GM10266 (cell line): Measurements from ENCODE around the gene PTPRN2.

Experiments
- DNase-seq: peaks from one replicate; pipeline ENCODE4 v3.0.0; 2012; ENCODE audit errors: extremely low spot score
- TF ChIP-seq, protein P1 (sequence below): IDR thresholded peaks from 2 replicates; pipeline ENCODE4 v1.5.1; 2012; ENCODE audit warnings: mild to moderate bottlenecking, low read depth; ENCODE audit not compliant: control insufficient read depth, insufficient read depth; ENCODE audit errors: missing control alignments

The PTPRN2 gene

DNA sequence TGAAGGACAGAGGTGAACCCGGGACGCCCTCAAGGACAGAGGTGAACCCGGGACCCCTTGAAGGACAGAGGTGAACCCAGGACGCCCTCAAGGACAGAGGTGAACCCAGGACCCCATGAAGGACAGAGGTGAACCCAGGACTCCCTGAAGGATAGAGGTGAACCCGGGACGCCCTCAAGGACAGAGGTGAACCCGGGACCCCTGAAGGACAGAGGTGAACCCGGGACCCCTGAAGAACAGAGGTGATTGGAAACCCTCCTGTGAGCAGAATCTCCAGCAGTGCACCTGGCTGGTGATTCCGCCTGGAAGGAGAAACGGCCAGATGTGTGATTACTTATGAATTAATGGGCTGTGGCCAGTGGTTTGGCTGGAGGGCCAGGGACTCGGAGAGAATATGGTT is 272.3 kb downstream of the PTPRN2 start:
- TF ChIP-seq, protein P1, sequence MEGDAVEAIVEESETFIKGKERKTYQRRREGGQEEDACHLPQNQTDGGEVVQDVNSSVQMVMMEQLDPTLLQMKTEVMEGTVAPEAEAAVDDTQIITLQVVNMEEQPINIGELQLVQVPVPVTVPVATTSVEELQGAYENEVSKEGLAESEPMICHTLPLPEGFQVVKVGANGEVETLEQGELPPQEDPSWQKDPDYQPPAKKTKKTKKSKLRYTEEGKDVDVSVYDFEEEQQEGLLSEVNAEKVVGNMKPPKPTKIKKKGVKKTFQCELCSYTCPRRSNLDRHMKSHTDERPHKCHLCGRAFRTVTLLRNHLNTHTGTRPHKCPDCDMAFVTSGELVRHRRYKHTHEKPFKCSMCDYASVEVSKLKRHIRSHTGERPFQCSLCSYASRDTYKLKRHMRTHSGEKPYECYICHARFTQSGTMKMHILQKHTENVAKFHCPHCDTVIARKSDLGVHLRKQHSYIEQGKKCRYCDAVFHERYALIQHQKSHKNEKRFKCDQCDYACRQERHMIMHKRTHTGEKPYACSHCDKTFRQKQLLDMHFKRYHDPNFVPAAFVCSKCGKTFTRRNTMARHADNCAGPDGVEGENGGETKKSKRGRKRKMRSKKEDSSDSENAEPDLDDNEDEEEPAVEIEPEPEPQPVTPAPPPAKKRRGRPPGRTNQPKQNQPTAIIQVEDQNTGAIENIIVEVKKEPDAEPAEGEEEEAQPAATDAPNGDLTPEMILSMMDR, result no peak

DNA sequence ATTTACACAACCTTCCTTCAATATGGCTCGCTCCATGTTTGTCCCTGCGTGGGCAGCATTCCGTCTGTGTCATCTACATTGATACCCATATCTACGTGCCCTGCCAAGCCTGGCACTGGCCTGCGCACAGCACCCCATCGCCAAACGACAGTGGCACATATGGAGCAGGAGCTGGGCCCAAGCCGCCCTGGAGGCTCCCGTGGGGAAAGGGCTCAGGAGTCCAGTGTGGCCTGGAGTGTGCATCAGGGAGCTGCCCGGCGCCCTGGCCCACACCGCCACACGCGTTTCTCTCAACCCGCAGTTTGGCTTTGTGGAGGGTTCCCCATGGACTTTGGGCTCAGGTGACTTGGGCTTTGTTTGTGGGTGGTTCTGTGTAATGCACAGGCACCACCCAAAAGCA is 273.2 kb downstream of the PTPRN2 start:
- TF ChIP-seq, protein P1, result no peak
- DNase-seq, result no peak

More for the DNA sequence above, 272.3 kb downstream of the PTPRN2 start:
- no peak for DNase-seq

DNA sequence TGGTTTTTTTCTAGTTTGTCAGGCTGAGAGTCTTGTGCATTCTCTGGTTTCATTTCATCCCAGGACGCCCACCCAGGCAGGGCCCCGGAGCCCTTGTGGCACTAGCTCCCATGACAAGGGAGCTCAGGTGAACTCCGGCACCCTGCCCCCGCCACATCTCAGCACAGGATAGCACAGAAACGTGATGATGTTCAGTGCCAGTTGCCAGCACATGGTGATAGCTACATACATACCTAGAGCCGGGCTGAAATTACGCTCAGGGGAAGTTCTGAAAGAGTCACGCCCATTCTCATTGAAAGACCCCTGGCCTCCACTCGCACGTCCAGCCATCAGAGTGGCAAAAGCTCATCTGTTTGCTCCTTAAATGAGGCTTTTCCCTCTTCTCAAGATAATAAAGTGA is 273.7 kb downstream of the PTPRN2 start:
- no peak for DNase-seq
- TF ChIP-seq, protein P1, result no peak

DNA sequence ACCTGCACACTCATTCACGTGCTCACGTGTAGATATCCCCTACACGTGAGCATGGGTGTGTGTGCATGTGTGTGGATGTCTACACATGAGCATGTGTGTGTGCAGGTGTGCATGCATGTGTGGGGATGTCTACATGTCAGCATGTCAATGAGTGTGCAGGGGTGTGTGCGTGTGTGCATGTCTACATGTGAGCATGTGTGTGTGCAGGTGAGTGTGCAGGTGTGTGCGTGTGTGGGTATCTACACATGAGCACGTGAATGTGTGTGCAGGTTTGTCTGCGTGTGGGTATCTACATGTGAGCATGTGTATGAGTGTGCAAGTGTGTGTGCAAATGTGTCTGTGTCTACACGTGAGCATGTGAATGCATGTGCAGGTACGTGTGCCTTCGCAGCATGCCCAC is 274.8 kb downstream of the PTPRN2 start:
- TF ChIP-seq, protein P1, result no peak
- no peak for DNase-seq

DNA sequence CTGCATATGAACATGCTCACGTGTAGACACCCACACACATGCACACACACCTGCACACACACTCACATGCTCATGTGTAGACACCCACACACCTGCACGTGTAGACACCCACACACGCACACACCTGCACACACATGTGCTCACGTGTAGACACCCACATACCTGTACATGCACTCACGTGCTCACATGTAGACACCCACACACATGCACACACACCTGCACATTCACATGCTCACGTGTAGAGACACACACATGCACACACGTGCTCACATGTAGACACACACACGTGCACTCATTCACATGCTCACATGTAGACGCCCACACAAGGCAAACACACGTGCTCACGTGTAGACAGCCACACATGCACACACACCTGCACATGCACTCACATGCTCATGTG is 275.8 kb downstream of the PTPRN2 start:
- DNase-seq, result no peak
- TF ChIP-seq, protein P1, result no peak

DNA sequence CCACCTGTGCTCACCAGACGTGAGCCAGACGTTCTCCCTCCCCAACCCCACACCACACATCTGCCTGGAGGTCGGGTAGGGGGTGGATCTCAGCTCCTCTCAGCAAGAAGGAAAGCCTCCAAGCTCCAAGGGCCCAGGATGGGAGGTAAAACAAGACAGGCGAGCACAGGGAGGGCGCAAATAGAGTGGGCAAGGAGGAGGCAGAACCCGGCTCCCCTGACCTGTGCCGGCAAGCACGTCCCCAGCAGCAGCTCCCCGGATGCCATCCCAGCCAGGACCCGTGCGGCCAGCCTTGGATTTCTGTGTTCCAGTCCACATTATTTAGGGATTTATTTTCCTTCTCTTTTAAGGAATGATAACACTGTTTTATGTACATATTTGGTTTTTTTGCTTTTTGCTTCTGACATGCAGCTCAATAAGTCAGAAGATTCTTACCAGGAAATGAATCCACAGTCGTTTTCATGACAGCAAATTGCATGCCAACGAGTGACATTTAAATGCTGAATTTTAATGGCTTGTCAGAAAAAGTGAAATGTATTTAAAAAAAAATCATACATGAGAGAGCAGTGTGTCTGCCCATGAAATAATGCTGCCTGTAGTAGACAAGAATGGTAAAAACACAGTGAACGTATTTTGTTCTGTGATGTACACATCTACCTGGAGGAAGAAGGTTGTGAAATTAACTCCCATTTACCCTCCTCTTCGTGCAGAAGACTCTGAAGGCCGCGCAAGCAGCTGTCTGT is 276.5 kb downstream of the PTPRN2 start:
- DNase-seq, result no peak

More for the DNA sequence above, 276.5 kb downstream of the PTPRN2 start:
- TF ChIP-seq, protein P1, result no peak
